ENCODE data around the gene MTMR11. TPM values are rescaled to one million over a fixed set of nuclear protein-coding genes. Genes with fewer than 3 reads are reported as not detected.

The MTMR11 gene
- total RNA-seq, 1 experiment from 2014 or later: 6.5 TPM

GRCh38 chr1:149884433-149885338, 52.0 kb downstream of the MTMR11 start:
- no peaks in the 10 kb centered on the region for H3K4me1 ChIP-seq (ENCODE audit: insufficient read depth, low read length, poor library complexity, severe bottlenecking)
- intact Hi-C loops (cut with micrococcal nuclease; ENCODE audit: unreplicated experiment): no loop called here
- H3K36me3 ChIP-seq (ENCODE audit: insufficient read depth, low read length, poor library complexity, severe bottlenecking): no peaks in the 10 kb centered on the region
- peak overlapping the region; percentile 98 for H3K27ac ChIP-seq (ENCODE audit: low read depth, low read length, poor library complexity, severe bottlenecking)
- CTCF ChIA-PET: interaction anchor here (1.1 kb wide), 1 partner anchor 303 kb away, joined by 3 read pairs; no protein-coding TSS in a partner anchor
- TF ChIP-seq CTCF (conservative IDR thresholded peaks at IDR 0.05; ENCODE audit: low read depth, low read length): no peak
- TF ChIP-seq EZH2 (IDR thresholded peaks at IDR 0.05; ENCODE audit: borderline replicate concordance, low read depth, low read length, poor library complexity, severe bottlenecking): no peak
- peak overlapping the region; percentile 68 for H3K4me3 ChIP-seq (ENCODE audit: low read depth, low read length, poor library complexity, severe bottlenecking)
- no TSS peak for BruUV-seq (replicated peaks)
- peak; percentile 76 for DNase-seq (ENCODE audit: low spot score)
- no peaks in the 10 kb centered on the region for H3K9me3 ChIP-seq (ENCODE audit: low read depth, low read length, poor library complexity, severe bottlenecking)
- no peaks in the 10 kb centered on the region for H3K27me3 ChIP-seq (replicated peaks; ENCODE audit: insufficient read depth, low read depth, low read length, poor library complexity)
- POLR2A ChIA-PET (ENCODE audit: low non-redundant PET): no interaction called here

- intact Hi-C loops (cut with micrococcal nuclease; ENCODE audit: unreplicated experiment): no loop called here
- Histone ChIP-seq H3K36me3 (ENCODE audit: insufficient read depth, low read length, poor library complexity, severe bottlenecking) (no peaks in the 10 kb centered on the region), H3K9me3 (ENCODE audit: low read depth, low read length, poor library complexity, severe bottlenecking) (no peaks in the 10 kb centered on the region), H3K27ac (ENCODE audit: low read depth, low read length, poor library complexity, severe bottlenecking) (peak overlapping the region; percentile 98), H3K27me3 (replicated peaks; ENCODE audit: insufficient read depth, low read depth, low read length, poor library complexity) (no peaks in the 10 kb centered on the region), H3K4me1 (ENCODE audit: insufficient read depth, low read length, poor library complexity, severe bottlenecking) (no peaks in the 10 kb centered on the region), H3K4me3 (ENCODE audit: low read depth, low read length, poor library complexity, severe bottlenecking) (peak overlapping the region; percentile 68)
- no TSS peak for BruUV-seq (replicated peaks)
- ChIA-PET POLR2A (ENCODE audit: low non-redundant PET) (no interaction called here), CTCF (interaction anchor here (0.5 kb wide), 1 partner anchor 1901 kb away, joined by 3 read pairs; no protein-coding TSS in a partner anchor)
- TF ChIP-seq EZH2 (IDR thresholded peaks at IDR 0.05; ENCODE audit: borderline replicate concordance, low read depth, low read length, poor library complexity, severe bottlenecking): no peak
- no peak for TF ChIP-seq CTCF (conservative IDR thresholded peaks at IDR 0.05; ENCODE audit: low read depth, low read length)
- DNase-seq (ENCODE audit: low spot score): no peak
Observed at GRCh38 chr1:149883598-149884247, 53.0 kb downstream of the MTMR11 start.

- no peak for DNase-seq (ENCODE audit: low spot score)
- no peaks in the 10 kb centered on the region for H3K4me1 ChIP-seq (ENCODE audit: insufficient read depth, low read length, poor library complexity, severe bottlenecking)
- no TSS peak for BruUV-seq (replicated peaks)
- H3K4me3 ChIP-seq (ENCODE audit: low read depth, low read length, poor library complexity, severe bottlenecking): no peak overlapping the region
- no peaks in the 10 kb centered on the region for H3K36me3 ChIP-seq (ENCODE audit: insufficient read depth, low read length, poor library complexity, severe bottlenecking)
- intact Hi-C loops (cut with micrococcal nuclease; ENCODE audit: unreplicated experiment): no loop called here
- no peak for TF ChIP-seq EZH2 (IDR thresholded peaks at IDR 0.05; ENCODE audit: borderline replicate concordance, low read depth, low read length, poor library complexity, severe bottlenecking)
- no peak for TF ChIP-seq CTCF (conservative IDR thresholded peaks at IDR 0.05; ENCODE audit: low read depth, low read length)
- ChIA-PET POLR2A (ENCODE audit: low non-redundant PET) (interaction anchor here (0.7 kb wide), 1 partner anchor 38 kb away, joined by 3 read pairs; no protein-coding TSS in a partner anchor), CTCF (no interaction called here)
- H3K27me3 ChIP-seq (replicated peaks; ENCODE audit: insufficient read depth, low read depth, low read length, poor library complexity): no peaks in the 10 kb centered on the region
- no peak overlapping the region for H3K27ac ChIP-seq (ENCODE audit: low read depth, low read length, poor library complexity, severe bottlenecking)
- no peaks in the 10 kb centered on the region for H3K9me3 ChIP-seq (ENCODE audit: low read depth, low read length, poor library complexity, severe bottlenecking)
Observed at GRCh38 chr1:149881876-149882275, 54.8 kb downstream of the MTMR11 start.
